GM18873 (cell line): ENCODE results near the gene PTGER4.
A peak's percentile ranks its signal among the peaks of the same experiment; 100 is the strongest.
"Not testable (repeated sequence)": the region's sequence is repeated elsewhere in the genome, so short reads cannot be mapped to it uniquely, and the experiment has no call there.

Source experiments
- ATAC-seq: cut with Tn5 transposase; IDR thresholded peaks from one replicate; pipeline ENCODE4 v1.9.1; 2021; ENCODE audit warnings: mild to moderate bottlenecking, moderate library complexity, moderate number of reproducible peaks; ENCODE audit not compliant: unreplicated experiment, low FRiP score

PTGER4 gene

DNA sequence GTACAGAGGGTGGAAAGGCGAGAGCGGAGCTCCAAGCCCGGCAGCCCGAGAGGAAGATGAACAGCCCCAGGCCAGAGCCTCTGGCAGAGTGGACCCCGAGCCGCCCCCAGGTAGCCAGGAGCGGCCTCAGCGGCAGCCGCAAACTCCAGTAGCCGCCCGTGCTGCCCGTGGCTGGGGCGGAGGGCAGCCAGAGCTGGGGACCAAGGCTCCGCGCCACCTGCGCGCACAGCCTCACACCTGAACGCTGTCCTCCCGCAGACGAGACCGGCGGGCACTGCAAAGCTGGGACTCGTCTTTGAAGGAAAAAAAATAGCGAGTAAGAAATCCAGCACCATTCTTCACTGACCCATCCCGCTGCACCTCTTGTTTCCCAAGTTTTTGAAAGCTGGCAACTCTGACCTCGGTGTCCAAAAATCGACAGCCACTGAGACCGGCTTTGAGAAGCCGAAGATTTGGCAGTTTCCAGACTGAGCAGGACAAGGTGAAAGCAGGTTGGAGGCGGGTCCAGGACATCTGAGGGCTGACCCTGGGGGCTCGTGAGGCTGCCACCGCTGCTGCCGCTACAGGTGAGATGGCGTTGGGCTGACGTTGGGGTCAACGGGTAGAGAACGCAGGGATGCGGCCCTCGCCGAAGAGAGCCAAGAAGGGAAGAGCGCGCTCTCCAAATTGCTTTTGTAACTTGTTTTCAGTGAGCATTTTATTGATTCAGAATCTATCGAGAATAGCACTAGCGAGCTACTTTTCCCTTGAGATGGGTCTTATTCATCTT, at the start of gene PTGER4:
PTGER4 (plus strand) TSS at position 3 of the 769 bp plus-strand sequence. CDS start 1,079 bp downstream, outside the sequence.
- peak; percentile 26 for ATAC-seq

- ATAC-seq: no peak
Measured at GRCh38 chr5:40630126-40630525, 49.6 kb upstream of the PTGER4 start.

DNA sequence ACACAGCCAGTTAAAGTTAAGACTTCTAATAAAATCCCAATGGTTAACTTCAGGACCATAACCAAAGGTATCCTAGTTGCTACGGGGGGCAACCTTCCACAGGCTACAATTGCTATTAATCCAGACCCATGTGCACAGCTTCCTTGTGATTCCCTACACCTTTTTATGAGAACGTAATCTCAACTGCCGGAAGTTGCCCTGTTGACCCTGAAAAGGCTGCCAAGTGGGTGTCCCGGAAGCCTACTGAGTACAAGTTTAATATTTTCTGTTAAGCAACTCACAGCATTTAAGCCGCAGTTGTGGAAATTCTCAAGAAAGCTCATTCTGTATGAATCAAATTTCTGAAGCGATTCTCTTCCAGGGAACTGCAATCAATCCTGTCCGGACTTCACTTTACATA, 48.5 kb upstream of the PTGER4 start:
- ATAC-seq: no peak

DNA sequence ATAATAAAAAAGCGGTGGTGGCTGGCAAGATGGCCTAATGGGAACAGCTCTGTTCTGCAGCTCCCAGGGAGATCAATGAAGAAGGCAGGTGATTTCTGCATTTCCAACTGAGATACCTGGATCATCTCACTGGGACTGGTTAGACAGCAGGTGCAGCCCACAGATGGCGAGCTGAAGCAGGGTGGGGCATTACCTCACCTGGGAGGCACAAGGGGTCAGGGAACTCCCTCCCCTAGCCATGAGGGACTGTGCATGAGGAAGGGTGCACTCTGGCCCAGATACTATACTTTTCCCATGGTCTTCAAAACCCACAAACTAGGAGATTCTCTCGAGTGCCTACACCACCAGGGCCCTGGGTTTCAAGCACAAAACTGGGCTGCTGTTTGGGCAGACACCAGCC, 45.6 kb upstream of the PTGER4 start:
- ATAC-seq: no peak

GRCh38 chr5:40634593-40634992, 45.1 kb upstream of the PTGER4 start:
- no peak for ATAC-seq

- ATAC-seq: not testable (repeated sequence)
Measured at GRCh38 chr5:40639531-40639930, 40.2 kb upstream of the PTGER4 start.

- ATAC-seq: no peak
Measured at GRCh38 chr5:40646266-40646665, 33.4 kb upstream of the PTGER4 start.

- no peak for ATAC-seq
Measured at GRCh38 chr5:40648150-40648549, 31.6 kb upstream of the PTGER4 start.

- no peak for ATAC-seq
Measured at GRCh38 chr5:40649463-40650030, 30.2 kb upstream of the PTGER4 start.

DNA sequence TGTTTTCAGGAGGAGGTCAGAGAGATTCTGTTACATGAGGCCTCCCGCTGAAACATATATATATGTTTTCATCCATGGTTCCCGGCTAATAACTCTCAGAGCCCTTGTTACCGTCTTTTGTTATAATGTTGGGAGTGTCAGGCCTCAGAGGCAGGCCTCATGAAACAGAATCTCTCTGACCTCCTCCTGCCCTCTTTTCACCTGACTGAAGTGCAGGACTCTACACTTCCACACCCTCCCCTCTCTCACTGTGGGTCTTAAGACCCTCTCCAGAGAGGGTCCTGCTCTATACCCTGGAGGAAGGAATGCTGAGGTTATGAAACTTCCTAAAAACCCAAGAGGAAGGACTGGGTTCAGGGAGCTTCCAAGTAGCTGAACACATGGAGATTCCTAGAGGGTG, 28.5 kb upstream of the PTGER4 start:
- no peak for ATAC-seq

DNA sequence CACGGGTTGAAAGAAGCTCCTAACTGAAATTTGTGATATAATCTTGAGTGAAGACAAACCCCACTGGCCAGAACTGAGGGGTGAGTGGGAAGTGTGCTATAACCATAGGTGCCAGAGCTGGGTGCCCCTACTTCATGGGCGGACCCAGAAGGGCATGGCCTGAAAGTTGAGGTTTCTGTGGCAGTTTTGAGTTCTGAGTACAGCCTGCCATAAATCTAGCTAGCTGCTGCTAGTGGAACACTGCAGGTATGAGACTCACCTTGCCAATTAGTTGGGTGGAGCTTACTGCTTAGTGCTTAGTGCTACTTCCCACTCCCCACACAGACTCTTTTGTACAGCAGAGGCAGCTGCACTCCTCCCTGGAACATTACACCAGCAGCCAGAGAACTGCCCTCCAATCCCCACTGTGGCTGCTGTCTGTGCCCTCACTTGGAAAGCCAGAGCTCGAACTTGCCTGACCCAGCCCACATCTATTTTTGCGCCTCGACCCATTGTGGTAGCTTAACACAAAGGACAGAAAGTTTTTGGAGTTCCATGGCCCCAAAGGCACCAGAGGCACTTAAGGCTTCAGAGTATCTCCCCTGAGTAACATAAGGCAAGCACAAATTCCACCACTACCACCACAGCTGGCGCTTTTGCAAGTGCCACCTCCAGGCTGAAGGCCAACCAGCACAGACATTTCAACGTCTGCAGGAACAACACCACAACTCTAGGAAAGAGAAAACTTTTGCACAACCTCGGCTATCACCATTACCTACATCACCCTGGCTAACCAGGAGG, 27.1 kb upstream of the PTGER4 start:
- no peak for ATAC-seq

DNA sequence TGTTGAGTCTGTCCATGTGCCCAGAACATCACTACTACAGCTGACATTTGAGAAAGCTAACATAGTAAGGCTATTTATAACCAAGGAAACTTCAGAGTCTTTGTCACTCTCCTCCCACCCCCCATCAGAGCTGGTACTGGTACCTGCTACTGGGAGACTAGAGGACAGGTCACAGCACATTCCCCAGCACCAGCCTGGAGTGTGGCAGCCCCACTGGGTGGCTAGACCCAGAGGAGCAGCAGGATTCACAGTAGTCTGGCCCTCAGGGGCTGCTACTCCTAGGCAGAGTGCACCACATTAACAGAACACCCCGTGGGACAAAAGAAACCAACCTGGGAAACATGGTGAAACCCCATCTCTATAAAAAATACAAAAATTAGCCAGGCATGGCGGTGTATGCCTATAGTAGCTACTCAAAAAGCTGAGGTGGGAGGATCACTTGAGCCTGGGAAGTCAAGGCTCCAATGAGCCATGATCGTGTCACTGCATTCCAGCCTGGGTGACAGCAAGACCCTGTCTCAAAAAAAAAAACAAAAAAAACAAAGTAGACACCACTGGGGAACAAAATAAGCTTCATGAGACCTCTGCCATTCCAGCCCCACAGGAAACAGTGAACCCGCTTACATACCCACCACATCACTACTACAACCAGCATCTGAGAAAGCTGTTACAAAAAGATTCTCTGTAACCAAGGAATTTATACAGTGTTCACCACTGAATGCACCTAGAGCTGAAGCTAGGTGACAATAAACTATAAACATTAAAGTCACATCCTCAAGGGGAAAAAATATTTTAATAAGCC, 26.3 kb upstream of the PTGER4 start:
- ATAC-seq: no peak

DNA sequence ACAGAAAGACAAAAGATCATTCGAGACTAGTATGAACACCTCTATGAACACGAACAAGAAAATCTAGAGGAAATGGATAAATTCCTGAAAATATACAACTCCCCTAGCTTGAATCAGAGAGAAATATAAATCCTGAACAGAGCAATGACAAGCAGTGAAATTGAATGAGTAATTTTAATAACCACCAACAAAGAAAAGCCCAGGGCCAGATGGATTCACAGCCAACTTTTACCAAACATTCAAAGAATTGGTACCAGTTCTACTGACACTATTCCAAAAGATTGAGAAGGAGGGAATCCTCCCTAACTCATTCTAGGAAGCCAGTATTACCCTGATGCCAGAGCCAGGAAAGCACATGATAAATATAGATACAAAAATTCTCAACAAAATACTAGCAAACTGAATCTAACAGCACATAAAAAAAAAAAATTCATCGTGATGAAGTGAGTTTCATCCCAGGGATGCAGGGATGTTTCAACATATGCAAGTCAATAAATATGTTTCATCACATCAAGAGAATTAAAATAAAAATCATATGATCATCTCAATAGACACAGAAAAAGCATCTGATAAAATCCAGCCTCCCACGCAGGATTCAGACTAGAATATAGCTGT, 25.2 kb upstream of the PTGER4 start:
- no peak for ATAC-seq

DNA sequence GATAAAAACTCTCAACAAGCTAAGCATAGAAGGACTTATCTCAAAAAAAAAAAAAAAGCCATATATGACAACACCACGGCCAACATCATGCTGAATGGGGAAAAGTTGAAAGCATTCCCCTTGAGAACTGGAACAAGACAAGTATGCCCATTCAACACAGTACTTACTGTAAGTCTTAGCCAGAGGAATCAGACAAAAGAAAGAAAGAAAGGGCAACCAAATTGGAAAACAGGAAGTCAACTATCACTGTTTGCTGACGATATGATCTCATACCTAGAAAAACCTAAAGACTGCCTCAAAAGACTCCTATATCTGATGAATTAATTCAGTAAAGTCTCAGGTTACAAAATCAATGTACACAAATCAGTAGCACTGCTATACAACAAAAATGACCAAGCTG, 24.6 kb upstream of the PTGER4 start:
- ATAC-seq: no peak

DNA sequence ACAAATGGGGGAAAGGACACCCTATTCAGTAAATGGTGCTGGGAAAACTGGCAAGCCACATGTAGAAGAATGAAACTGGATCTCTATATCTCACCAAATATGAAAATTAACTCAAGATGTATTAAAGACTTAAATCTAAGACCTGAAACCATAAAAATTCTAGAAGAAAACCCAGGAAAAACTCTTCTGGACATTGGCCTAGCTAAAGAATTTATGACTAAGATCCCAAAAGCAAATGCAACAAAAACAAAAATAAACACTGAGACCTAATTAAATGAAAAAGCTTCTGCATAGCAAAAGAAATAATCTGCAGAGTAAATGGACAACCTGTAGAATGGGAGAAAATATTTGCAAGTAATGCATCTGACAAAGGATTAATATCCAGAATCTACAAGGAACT, 23.6 kb upstream of the PTGER4 start:
- ATAC-seq: not testable (repeated sequence)

GRCh38 chr5:40656766-40657165, 22.9 kb upstream of the PTGER4 start:
- ATAC-seq: no peak

DNA sequence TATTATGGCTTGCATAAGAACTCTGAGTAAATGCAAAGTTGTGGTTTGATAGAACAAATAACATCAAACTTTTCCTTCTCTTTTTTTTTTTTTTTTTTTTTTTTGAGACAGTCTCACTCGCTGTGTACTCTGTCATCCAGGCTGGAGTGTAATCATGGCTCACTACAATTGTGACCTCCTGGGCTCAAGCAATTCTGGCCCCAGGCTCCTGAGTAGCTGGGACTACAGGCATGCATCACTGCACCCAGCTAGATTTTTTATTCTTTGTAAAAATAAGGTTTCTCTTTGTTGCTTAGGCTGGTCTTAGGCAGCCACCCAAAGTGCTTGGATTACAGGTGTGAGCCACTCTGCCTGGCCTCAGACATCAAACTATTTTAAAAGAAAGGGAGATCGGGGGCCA, 19.0 kb upstream of the PTGER4 start:
- ATAC-seq: no peak

GRCh38 chr5:40665635-40666298, 13.9 kb upstream of the PTGER4 start:
- ATAC-seq: no peak

- ATAC-seq: no peak
Measured at GRCh38 chr5:40666657-40667056, 13.1 kb upstream of the PTGER4 start.

- ATAC-seq: no peak
Measured at GRCh38 chr5:40667161-40667663, 12.5 kb upstream of the PTGER4 start.
